K562 (cell line): ENCODE results near the gene PURA. TPM values are rescaled to one million over a fixed set of nuclear protein-coding genes. Genes with fewer than 3 reads are reported as not detected.

Experiments used
- KLF16 ChIP-seq: IDR thresholded peaks from 2 replicates; pipeline ENCODE4 v1.6.1; 2016; ENCODE audit warnings: antibody characterized with exemption
- POLR2G ChIP-seq: fragments of 200-400 bp; formaldehyde crosslinking; IDR thresholded peaks from 2 replicates; pipeline ENCODE4 v1.6.1; 2017; ENCODE audit warnings: low read depth, mild to moderate bottlenecking, antibody characterized with exemption, low read length, moderate library complexity
- ZFP36 ChIP-seq: fragments of 150-350 bp; IDR thresholded peaks from 2 replicates; pipeline ENCODE4 v1.6.1; 2018; ENCODE audit warnings: low read length, low read depth; ENCODE audit not compliant: partially characterized antibody
- ZNF324 ChIP-seq: fragments of 250-450 bp; sonication (Bioruptor Pico); IDR thresholded peaks from 2 replicates; pipeline ENCODE4 v1.4.0; 2020; ENCODE audit warnings: mild to moderate bottlenecking
- polyA plus RNA-seq, 8 experiments: library from polyadenylated mRNA; depleted of rRNA in 4 of 8; stranded (reverse) in 5 of 8; unstranded in 3 of 8; fragments of >200 nt; fragmentation: Nextera tagmentation in 2 of 8; fragmentation: Illumina TruSeq in 1 of 8; extraction: Ambion mirVana in 2 of 8; extraction: Trizol in 1 of 8; gene quantifications; 2 replicates each; pipeline versions ENCODE4 v1.2.1 to v1.2.3, GENCODE V29; 2011 to 2014; ENCODE audit warnings: inconsistent platforms in 1 of 8, missing spikeins in 1 of 8
- total RNA-seq, 7 experiments: library from RNA; depleted of rRNA in 6 of 7; stranded (reverse); fragments of >200 nt in 6 of 7; fragmentation: Illumina TruSeq in 2 of 7; extraction: Trizol in 2 of 7; gene quantifications; 2 replicates each; pipeline versions ENCODE4 v1.2.1 to v1.2.3, GENCODE V29; 2011 to 2021; ENCODE audit warnings: low replicate concordance in 1 of 7
- TF ChIP-seq, protein P1 (sequence below), 2 experiments: fragments of 450-650 bp; formaldehyde crosslinking in 1 of 2; IDR thresholded peaks; 2 replicates each; pipeline versions ENCODE4 v1.4.0 to v1.6.1; 2014 to 2020; ENCODE audit warnings: mild to moderate bottlenecking in 2 of 2, borderline replicate concordance in 1 of 2, low read depth in 1 of 2

The PURA gene
- total and polyA plus RNA-seq, 9 of the 15 experiments (the other 6 are each of a cell fraction or from before 2014, with no cell fraction given) = 3.2 to 11.1 (median 5.4) TPM

DNA sequence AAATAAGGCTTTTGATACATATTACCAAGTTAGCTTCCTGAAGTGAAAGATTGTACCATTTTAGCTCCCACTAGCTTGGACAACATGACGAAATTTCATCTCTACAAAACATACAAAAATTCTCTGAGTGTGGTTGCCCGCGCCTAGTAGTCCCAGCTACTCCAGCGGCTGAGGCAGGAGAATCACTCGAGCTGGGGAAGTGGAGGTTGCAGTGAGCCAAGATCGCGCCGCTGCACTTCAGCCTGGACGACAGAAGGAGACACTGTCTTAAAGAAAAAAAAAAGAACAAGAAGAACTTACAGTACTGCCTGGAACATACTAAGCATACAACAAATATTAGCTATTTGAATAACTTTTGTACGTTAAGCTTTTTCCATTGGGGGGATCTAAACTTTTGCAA lies 41.1 kb upstream of the PURA start (continued):
- TF ChIP-seq, protein P1, sequence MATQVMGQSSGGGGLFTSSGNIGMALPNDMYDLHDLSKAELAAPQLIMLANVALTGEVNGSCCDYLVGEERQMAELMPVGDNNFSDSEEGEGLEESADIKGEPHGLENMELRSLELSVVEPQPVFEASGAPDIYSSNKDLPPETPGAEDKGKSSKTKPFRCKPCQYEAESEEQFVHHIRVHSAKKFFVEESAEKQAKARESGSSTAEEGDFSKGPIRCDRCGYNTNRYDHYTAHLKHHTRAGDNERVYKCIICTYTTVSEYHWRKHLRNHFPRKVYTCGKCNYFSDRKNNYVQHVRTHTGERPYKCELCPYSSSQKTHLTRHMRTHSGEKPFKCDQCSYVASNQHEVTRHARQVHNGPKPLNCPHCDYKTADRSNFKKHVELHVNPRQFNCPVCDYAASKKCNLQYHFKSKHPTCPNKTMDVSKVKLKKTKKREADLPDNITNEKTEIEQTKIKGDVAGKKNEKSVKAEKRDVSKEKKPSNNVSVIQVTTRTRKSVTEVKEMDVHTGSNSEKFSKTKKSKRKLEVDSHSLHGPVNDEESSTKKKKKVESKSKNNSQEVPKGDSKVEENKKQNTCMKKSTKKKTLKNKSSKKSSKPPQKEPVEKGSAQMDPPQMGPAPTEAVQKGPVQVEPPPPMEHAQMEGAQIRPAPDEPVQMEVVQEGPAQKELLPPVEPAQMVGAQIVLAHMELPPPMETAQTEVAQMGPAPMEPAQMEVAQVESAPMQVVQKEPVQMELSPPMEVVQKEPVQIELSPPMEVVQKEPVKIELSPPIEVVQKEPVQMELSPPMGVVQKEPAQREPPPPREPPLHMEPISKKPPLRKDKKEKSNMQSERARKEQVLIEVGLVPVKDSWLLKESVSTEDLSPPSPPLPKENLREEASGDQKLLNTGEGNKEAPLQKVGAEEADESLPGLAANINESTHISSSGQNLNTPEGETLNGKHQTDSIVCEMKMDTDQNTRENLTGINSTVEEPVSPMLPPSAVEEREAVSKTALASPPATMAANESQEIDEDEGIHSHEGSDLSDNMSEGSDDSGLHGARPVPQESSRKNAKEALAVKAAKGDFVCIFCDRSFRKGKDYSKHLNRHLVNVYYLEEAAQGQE (IDR thresholded peaks at IDR 0.05; ENCODE audit: borderline replicate concordance) = no peak
- TF ChIP-seq, protein P1 (CRISPR knock-in tag; IDR thresholded peaks at IDR 0.05; ENCODE audit: low read depth) = no peak
- TF ChIP-seq ZFP36 = no peak
- TF ChIP-seq ZNF324 (CRISPR knock-in tag) = no peak
- TF ChIP-seq KLF16 = no peak
- TF ChIP-seq POLR2G = no peak
